CD4-positive, alpha-beta T cell treated with Interferon gamma for 1 hour (primary cell): ENCODE data around the gene SMARCA4.
"Not testable (repeated sequence)": the region's sequence is repeated elsewhere in the genome, so short reads cannot be mapped to it uniquely, and the experiment has no call there.

Experiments used
- DNase-seq: peaks from one replicate; pipeline ENCODE4 v3.0.0-alpha.2; 2020

Gene SMARCA4

DNA sequence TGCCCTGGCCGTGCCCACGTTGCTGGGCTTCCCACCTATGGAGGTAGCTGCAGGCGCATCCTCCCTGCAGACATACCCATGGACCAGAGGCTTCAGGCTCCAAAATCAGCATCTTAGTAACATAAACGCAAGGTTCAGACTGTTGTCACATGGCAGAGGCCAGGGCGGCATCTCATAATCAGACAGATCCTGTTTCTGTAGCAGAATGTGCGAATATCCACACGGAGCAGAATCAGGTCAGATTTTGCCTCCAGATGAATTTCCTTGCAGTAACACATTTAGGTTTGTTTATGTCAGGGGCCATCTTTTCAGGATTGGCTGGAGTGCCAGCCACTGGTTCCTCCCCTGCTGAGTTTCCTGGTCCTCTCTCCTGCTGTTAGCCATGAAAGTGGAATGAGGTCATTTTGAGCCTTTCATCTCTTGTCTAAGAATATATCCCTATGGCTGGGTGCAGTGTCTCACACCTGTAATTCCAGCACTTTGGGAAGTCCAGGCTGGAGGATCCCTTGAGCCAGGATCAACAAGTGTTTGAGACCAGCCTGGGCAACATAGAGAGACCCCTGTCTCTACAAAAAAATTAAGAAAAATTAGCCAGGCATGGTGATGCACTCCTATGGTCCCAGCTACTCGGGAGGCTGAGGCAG lies 20.5 kb downstream of the SMARCA4 start:
- no peak for DNase-seq

- DNase-seq, result no peak
Observed at GRCh38 chr19:10983026-10983425, 22.2 kb downstream of the SMARCA4 start.

GRCh38 chr19:10984166-10984735 lies 23.4 kb downstream of the SMARCA4 start:
- DNase-seq, result no peak

GRCh38 chr19:10985502-10985901 lies 24.7 kb downstream of the SMARCA4 start:
- no peak for DNase-seq

GRCh38 chr19:10986301-10987127 lies 25.7 kb downstream of the SMARCA4 start:
- DNase-seq, result no peak

- DNase-seq, result no peak
Observed at GRCh38 chr19:10987571-10988297, 26.9 kb downstream of the SMARCA4 start.

GRCh38 chr19:10988380-10988779 lies 27.6 kb downstream of the SMARCA4 start:
- no peak for DNase-seq

- no peak for DNase-seq
Observed at GRCh38 chr19:10988921-10989320, 28.1 kb downstream of the SMARCA4 start.

GRCh38 chr19:10991076-10991475 lies 30.2 kb downstream of the SMARCA4 start:
- no peak for DNase-seq

DNA sequence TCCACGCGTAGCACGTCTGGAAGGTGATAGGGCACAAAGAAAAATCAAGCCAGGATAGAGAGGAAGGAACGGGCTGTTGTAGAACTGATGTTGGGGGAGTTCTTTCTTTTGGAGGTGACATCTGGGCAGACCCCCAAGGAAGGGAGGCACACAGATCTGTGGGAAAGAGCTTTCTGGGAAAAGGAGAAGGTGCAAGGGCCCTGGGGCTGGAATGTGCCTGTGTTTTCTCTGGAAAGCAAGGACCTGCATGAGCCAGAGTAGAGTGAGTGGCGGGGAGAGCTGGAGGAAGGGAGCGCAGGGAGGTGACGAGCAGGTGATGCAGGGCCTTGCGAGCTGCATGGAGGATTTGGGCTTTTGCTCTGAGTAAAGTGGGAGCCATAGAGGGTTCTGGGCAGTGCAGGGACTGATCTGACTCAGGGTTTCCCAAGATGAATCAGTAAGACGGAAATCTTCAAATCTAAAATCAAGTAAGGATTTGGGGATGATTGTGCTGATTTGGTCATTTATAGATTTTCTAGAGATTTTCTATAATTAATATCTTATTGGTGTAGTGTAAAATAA lies 30.8 kb downstream of the SMARCA4 start:
- no peak for DNase-seq

DNA sequence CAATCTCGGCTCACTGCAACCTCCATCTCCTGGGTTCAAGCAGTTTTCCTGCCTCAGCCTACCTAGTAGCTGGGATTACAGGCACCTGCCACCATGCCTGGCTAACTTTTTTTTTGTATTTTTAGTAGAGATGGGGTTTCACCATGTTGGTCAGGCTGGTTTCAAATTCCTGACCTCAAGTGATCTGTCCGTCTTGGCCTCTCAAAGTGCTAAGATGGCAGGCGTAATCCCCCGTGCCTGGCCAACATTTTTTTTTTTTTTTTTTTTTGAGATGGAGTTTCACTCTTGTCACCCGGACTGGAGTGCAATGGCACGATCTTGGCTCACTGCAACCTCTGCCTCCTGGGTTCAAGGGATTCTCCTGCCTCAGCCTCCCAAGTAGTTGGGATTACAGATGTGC lies 31.3 kb downstream of the SMARCA4 start:
- not testable (repeated sequence) for DNase-seq

DNA sequence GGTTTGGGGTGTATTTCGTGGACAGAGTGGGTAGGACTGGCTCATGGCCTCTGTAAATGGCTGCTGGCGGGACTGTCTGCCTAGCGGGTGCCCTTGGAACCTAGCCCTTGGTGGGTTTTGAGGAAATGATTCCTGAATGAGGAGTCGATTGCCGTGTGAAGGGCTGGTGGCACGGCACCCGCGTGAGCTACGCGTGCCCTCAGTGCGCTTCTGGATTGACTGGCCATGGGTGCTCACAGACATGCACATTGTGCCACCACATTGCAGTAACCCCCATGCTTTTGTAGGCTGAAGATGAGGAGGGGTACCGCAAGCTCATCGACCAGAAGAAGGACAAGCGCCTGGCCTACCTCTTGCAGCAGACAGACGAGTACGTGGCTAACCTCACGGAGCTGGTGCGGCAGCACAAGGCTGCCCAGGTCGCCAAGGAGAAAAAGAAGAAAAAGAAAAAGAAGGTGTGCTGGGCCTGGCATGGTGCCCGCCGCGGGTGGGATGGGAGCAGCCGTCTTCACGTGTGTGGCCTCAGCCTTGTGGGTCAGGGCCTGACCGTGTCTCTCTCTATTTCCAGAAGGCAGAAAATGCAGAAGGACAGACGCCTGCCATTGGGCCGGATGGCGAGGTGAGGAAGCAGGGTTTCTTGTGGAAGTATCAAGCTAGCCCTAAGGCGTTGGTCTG lies 35.2 kb downstream of the SMARCA4 start:
- DNase-seq, result no peak

- DNase-seq, result no peak
Observed at GRCh38 chr19:10998045-10998533, 37.3 kb downstream of the SMARCA4 start.

DNA sequence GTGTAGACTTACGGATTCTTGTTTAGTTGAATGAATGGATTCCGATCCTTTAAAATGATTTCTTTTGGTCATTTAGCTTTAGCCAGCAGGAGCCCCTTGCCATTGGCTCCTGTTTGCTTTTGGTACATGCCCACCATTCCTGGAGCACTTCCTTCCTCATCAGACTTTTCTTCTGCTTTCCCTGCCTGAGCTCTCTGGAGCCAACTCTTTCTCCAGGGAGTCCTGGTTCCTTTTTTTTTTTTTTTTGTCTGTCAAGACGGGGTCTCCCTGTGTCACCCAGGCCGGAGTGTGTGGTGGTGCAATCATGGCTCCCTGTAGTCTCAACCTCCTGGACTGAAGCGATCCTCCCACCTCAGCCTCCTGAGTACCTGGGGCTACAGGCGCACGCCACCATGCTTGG lies 37.8 kb downstream of the SMARCA4 start:
- DNase-seq, result no peak

- no peak for DNase-seq
Observed at GRCh38 chr19:11005521-11005920, 44.7 kb downstream of the SMARCA4 start.

GRCh38 chr19:11007385-11007784 lies 46.6 kb downstream of the SMARCA4 start:
- DNase-seq, result no peak

GRCh38 chr19:11007962-11008532 lies 47.2 kb downstream of the SMARCA4 start:
- DNase-seq, result no peak

- DNase-seq, result no peak
Observed at GRCh38 chr19:11010041-11010440, 49.2 kb downstream of the SMARCA4 start.

GRCh38 chr19:11012507-11012906 lies 51.7 kb downstream of the SMARCA4 start:
- no peak for DNase-seq

- DNase-seq, result no peak
Observed at GRCh38 chr19:11013771-11014170, 52.9 kb downstream of the SMARCA4 start.

DNA sequence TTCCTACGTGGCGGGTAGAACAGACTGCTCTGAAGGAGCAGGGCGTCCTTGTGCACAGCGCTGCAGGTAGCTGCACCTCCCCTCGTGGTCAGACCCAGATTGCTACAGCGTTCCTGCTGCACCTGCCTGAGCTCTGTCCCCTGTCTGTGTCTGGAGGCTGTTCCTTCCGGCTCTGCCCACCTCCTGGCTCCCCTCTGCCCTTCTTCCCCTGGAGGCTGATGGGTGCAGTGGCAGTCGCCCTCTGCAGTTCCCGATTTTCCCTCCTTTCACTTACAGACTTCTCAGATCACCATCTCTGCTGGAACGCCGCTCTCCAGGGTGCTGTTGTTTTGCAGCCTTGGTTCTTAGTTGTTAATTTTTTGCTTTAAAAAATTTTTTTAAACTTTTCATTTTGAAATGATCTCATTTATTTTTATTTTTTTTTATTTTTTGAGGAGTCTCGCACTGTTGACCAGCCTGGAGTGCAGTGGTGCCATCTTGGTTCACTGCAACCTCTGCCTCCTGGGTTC lies 53.6 kb downstream of the SMARCA4 start:
- no peak for DNase-seq

- no peak for DNase-seq
Observed at GRCh38 chr19:11016631-11017030, 55.8 kb downstream of the SMARCA4 start.
